Activated naive CD4-positive, alpha-beta T cell treated with anti-CD3 and anti-CD28 coated beads, Interleukin-2, amount 50 U/mL, for 24 hours (primary cell): ENCODE data around the gene HOXC10.

Experiments
- H3K27ac Mint-ChIP-seq: one replicate; pipeline ENCODE4 v1.8.0; 2021; ENCODE audit warnings: mild to moderate bottlenecking, mixed read lengths
- H3K27me3 Mint-ChIP-seq: one replicate; pipeline ENCODE4 v1.8.0; 2021; ENCODE audit warnings: mixed read lengths
- H3K36me3 Mint-ChIP-seq: one replicate; pipeline ENCODE4 v1.8.0; 2021; ENCODE audit warnings: mixed read lengths
- H3K4me1 Mint-ChIP-seq: one replicate; pipeline ENCODE4 v1.8.0; 2021; ENCODE audit warnings: mixed read lengths
- H3K4me3 Mint-ChIP-seq: one replicate; pipeline ENCODE4 v1.8.0; 2021; ENCODE audit warnings: mild to moderate bottlenecking, mixed read lengths
- H3K9me3 Mint-ChIP-seq: one replicate; pipeline ENCODE4 v1.8.0; 2021; ENCODE audit warnings: mixed read lengths

HOXC10 gene

GRCh38 chr12:53976823-53977595, 7.9 kb upstream of the HOXC10 start:
- H3K4me1 Mint-ChIP-seq, result peaks cover 20% of the 10 kb centered on the region
- peak overlapping the region; percentile 46 for H3K27ac Mint-ChIP-seq
- no peaks in the 10 kb centered on the region for H3K9me3 Mint-ChIP-seq
- peaks cover 7% of the 10 kb centered on the region for H3K36me3 Mint-ChIP-seq
- H3K4me3 Mint-ChIP-seq, result no peak overlapping the region
- H3K27me3 Mint-ChIP-seq, result peaks cover 76% of the 10 kb centered on the region

GRCh38 chr12:53977596-53978445, 7.1 kb upstream of the HOXC10 start:
- H3K27ac Mint-ChIP-seq, result peak overlapping the region; percentile 35
- H3K4me1 Mint-ChIP-seq, result peaks cover 19% of the 10 kb centered on the region
- H3K36me3 Mint-ChIP-seq, result peaks cover 7% of the 10 kb centered on the region
- H3K9me3 Mint-ChIP-seq, result no peaks in the 10 kb centered on the region
- H3K4me3 Mint-ChIP-seq, result no peak overlapping the region
- H3K27me3 Mint-ChIP-seq, result peaks cover 73% of the 10 kb centered on the region

GRCh38 chr12:53978477-53979356, 6.2 kb upstream of the HOXC10 start:
- Mint-ChIP-seq H3K4me3 (no peak overlapping the region), H3K27ac (no peak overlapping the region), H3K9me3 (no peaks in the 10 kb centered on the region), H3K4me1 (peaks cover 13% of the 10 kb centered on the region), H3K36me3 (peaks cover 4% of the 10 kb centered on the region), H3K27me3 (peaks cover 75% of the 10 kb centered on the region)

- Mint-ChIP-seq H3K4me1 (peaks cover 13% of the 10 kb centered on the region), H3K27ac (no peak overlapping the region), H3K36me3 (peaks cover 4% of the 10 kb centered on the region), H3K9me3 (no peaks in the 10 kb centered on the region), H3K4me3 (no peak overlapping the region), H3K27me3 (peaks cover 78% of the 10 kb centered on the region)
Observed at GRCh38 chr12:53980104-53980801, 4.7 kb upstream of the HOXC10 start.

- Mint-ChIP-seq H3K27ac (no peak overlapping the region), H3K27me3 (peaks cover 77% of the 10 kb centered on the region)
Observed at GRCh38 chr12:53980802-53981496, 4.0 kb upstream of the HOXC10 start.

GRCh38 chr12:53981634-53982565, 3.0 kb upstream of the HOXC10 start:
- peaks cover 80% of the 10 kb centered on the region for H3K27me3 Mint-ChIP-seq
- H3K27ac Mint-ChIP-seq, result peak overlapping the region; percentile 62
- H3K36me3 Mint-ChIP-seq, result peaks cover 4% of the 10 kb centered on the region
- no peak overlapping the region for H3K4me3 Mint-ChIP-seq
- H3K9me3 Mint-ChIP-seq, result no peaks in the 10 kb centered on the region
- peaks cover 19% of the 10 kb centered on the region for H3K4me1 Mint-ChIP-seq

More at GRCh38 chr12:53980802-53981496, 4.0 kb upstream of the HOXC10 start:
- Mint-ChIP-seq H3K9me3 (no peaks in the 10 kb centered on the region), H3K36me3 (peaks cover 4% of the 10 kb centered on the region), H3K4me3 (no peak overlapping the region), H3K4me1 (peaks cover 11% of the 10 kb centered on the region)

GRCh38 chr12:53982648-53983567, 2.0 kb upstream of the HOXC10 start:
- peaks cover 22% of the 10 kb centered on the region for H3K4me1 Mint-ChIP-seq
- no peaks in the 10 kb centered on the region for H3K9me3 Mint-ChIP-seq
- peaks cover 80% of the 10 kb centered on the region for H3K27me3 Mint-ChIP-seq
- H3K36me3 Mint-ChIP-seq, result peaks cover 4% of the 10 kb centered on the region
- peak overlapping the region; percentile 77 for H3K27ac Mint-ChIP-seq
- no peak overlapping the region for H3K4me3 Mint-ChIP-seq

GRCh38 chr12:53983568-53983949, 1.4 kb upstream of the HOXC10 start:
- Mint-ChIP-seq H3K27me3 (peaks cover 81% of the 10 kb centered on the region), H3K9me3 (no peaks in the 10 kb centered on the region), H3K4me3 (no peak overlapping the region), H3K36me3 (peaks cover 4% of the 10 kb centered on the region), H3K27ac (peak overlapping the region; percentile 77), H3K4me1 (peaks cover 22% of the 10 kb centered on the region)

GRCh38 chr12:53983950-53984572, 885 bp upstream of the HOXC10 start:
- Mint-ChIP-seq H3K36me3 (peaks cover 4% of the 10 kb centered on the region), H3K9me3 (no peaks in the 10 kb centered on the region), H3K27ac (peak overlapping the region; percentile 77), H3K27me3 (peaks cover 83% of the 10 kb centered on the region), H3K4me1 (peaks cover 25% of the 10 kb centered on the region), H3K4me3 (no peak overlapping the region)

GRCh38 chr12:53985692-53985993, 697 bp downstream of the HOXC10 start:
- H3K27me3 Mint-ChIP-seq, result peaks cover 84% of the 10 kb centered on the region
- no peaks in the 10 kb centered on the region for H3K36me3 Mint-ChIP-seq
- H3K4me1 Mint-ChIP-seq, result peaks cover 41% of the 10 kb centered on the region
- no peaks in the 10 kb centered on the region for H3K9me3 Mint-ChIP-seq
- peak overlapping the region; percentile 65 for H3K27ac Mint-ChIP-seq
- H3K4me3 Mint-ChIP-seq, result peak overlapping the region; percentile 30

- H3K27ac Mint-ChIP-seq, result peak overlapping the region; percentile 30
- peak overlapping the region; percentile 26 for H3K4me3 Mint-ChIP-seq
Observed at GRCh38 chr12:53985994-53986685, 1.2 kb downstream of the HOXC10 start.

More at GRCh38 chr12:53985994-53986685, 1.2 kb downstream of the HOXC10 start:
- peaks cover 82% of the 10 kb centered on the region for H3K27me3 Mint-ChIP-seq
- H3K4me1 Mint-ChIP-seq, result peaks cover 41% of the 10 kb centered on the region
- no peaks in the 10 kb centered on the region for H3K9me3 Mint-ChIP-seq
- H3K36me3 Mint-ChIP-seq, result no peaks in the 10 kb centered on the region
